Endometrium (tissue), 2 donors: ENCODE data around the gene PTPMT1.
"Not testable (repeated sequence)": the region's sequence is repeated elsewhere in the genome, so short reads cannot be mapped to it uniquely, and the experiment has no call there.

ENCODE experiments used
- FAIRE-seq: peaks from 2 replicates; lab custom pipeline; 2012; peaks lifted over from hg19 to GRCh38; lab: Jason Lieb, UNC
- donor health status: control.
- donor health status: control.

Gene PTPMT1

DNA sequence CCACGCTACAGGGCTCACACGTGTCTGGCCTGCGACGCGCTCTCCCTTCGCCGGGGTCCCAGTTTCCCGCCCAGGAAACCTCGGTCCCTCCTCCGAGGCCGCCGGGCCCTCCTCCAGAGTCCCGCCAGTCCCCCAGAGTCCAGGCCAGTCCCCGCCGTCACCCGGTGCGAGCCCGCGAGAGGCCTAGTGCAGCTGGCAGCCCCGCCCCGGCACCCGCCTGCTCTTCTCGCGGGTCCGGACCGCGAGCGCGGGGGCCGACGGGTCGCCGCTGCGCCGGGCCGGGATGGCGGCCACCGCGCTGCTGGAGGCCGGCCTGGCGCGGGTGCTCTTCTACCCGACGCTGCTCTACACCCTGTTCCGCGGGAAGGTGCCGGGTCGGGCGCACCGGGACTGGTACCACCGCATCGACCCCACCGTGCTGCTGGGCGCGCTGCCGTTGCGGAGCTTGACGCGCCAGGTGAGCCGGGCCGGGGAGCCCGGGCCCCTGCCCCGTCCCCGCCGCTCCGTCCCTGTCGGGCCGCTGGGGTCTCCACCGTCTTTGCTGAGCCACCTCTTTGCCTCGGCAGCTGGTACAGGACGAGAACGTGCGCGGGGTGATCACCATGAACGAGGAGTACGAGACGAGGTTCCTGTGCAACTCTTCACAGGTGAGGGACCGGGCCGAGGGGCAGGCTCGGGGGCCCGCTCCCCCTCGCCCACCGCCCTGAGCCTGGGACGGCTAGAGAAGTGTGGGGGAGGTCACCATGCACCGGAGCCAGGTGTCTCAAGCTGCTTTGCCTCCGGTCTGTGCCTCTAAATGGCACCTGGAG is at the start of gene PTPMT1:
Gene PTPMT1 (plus strand): TSS at position 260 of the 809 bp plus-strand sequence. CDS start 24 bp downstream, at position 284.
- FAIRE-seq, result no peak

GRCh38 chr11:47516155-47516554 is 49.2 kb upstream of the PTPMT1 start:
- no peak for FAIRE-seq

DNA sequence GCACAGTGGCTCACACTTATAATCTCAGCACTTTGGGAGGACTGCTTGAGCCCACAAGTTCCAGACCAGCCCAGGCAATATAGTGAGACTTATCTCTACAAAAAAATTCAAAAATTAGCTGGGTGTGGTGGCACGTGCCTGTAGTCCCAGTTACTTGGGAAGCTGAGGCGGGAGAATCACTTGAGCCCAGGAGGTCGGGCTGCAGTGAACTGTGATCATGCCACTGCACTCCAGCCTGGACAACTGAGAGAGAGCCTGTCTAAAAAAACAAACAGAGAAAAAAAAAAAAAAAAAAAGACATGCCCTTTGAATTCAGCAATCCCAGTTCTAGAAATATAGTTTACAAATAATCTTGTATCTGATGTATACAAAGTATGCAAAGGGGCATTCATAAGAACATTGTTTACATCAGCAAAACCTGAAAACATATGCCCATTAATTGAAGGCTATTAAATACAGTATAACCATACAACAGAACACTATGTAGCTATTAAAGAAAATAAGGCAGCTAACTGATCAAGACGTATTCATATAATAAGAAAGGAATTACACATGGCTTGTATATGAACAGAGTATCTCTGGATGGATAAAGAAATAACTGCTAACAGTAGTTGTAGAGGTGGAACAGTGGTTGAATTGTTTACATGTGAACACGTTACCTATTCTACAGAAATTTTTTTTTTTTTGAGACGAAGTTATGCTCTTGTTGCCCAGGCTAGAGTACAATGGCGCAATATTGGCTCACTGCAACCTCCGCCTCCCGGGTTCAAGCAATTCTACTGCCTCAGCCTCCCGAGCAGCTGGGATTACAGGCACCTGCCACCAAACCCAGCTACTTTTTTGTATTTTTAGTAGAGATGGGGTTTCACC is 48.2 kb upstream of the PTPMT1 start:
- no peak for FAIRE-seq

GRCh38 chr11:47518212-47518964 is 47.0 kb upstream of the PTPMT1 start:
- no peak for FAIRE-seq

- FAIRE-seq, result no peak
These were observed 41.7 kb upstream of the PTPMT1 start for GRCh38 chr11:47523490-47524225.

DNA sequence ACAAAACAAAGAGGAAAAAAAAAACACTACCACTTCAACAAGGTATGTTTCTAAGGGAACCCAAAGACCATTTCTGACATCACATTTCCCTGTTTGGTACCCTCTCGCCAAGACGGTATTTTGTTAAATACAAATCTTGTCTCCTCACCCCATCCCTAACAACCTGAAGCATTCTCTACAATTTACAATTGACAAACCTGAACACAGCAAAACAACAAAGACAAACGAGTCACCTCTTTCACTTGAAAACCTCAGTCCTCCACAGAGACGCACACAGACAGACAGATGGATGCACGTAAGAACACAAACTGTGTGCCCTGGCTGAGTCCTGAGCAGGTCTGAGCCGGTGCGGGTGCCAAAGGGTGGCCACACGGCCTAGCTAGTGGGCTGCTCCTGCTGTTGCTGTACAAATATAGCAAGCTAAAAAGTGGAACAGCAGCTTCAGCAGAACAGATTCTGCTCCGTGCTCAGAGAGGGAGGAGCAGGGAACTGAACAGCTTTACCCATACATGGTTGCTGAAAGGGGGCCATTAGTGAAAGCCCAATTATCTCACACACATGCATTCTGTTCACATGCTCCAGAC is 41.0 kb upstream of the PTPMT1 start:
- FAIRE-seq, result no peak

DNA sequence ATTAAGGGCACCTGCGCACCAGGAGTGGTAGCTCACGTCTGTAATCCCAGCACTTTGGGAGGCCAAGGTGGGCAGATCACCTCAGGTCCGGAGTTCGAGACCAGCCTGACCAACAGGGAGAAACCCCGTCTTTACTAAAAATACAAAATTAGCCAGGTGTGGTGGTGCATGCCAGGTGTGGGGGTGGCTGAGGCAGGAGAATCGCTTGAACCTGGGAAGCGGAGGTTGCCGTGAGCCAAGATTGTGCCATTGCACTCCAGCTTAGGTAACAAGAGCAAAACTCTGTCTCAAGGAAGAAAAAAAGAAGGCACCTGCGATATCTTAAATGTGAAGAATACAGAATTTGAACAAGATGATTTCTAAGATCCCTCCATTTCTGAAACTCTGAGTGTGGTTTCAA is 39.4 kb upstream of the PTPMT1 start:
- not testable (repeated sequence) for FAIRE-seq

GRCh38 chr11:47527186-47527585 is 38.2 kb upstream of the PTPMT1 start:
- no peak for FAIRE-seq

DNA sequence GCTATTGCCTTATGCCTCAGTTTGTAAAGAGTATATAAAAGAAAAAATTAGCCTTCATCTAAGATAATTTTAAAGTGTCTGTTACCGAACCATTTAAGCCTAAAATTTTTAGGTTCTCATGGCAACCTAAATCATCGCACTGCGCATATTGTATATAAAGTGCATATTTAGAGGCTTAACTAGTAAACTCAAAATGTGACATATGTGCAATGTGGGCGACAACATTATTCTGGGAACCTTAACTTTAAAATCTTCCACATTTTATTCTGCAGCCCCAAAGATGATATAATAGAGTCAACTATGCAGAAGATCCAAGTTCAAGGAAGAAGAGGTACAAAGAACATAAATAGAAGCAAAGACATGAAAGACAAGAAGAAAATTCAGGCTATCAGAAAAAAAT is 35.4 kb upstream of the PTPMT1 start:
- FAIRE-seq, result no peak

- not testable (repeated sequence) for FAIRE-seq
These were observed 34.7 kb upstream of the PTPMT1 start for GRCh38 chr11:47530721-47531120.

GRCh38 chr11:47531666-47532065 is 33.7 kb upstream of the PTPMT1 start:
- no peak for FAIRE-seq

DNA sequence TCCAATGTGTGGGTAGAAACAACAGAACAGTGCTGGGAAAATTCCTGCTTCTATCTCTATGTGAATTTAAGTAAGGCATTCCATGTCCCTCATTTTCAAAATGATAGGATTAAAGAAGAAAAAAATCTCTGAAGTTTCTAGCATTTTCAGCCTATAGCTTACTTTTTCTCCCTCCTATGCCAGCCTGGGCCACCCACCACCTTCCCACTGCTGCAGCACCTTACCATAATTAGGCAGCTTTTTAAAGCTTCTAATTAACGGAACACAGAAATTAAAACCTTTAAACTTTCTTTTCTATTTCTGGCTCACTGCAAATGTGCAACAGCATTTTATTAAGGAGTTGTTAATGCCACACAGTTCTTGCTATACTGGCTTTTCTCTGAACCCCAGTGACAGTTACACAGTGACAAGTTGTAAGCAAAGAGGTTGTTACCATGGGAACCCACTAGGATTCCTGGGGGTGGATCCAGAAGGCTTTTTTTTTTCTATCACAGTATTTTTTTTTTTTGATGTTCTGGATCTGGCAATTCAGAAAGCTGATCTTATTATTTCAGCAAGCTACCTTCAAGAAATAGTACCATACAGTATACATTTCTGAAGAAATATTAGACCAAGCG is 32.7 kb upstream of the PTPMT1 start:
- FAIRE-seq, result no peak

GRCh38 chr11:47533690-47534151 is 31.7 kb upstream of the PTPMT1 start:
- no peak for FAIRE-seq

DNA sequence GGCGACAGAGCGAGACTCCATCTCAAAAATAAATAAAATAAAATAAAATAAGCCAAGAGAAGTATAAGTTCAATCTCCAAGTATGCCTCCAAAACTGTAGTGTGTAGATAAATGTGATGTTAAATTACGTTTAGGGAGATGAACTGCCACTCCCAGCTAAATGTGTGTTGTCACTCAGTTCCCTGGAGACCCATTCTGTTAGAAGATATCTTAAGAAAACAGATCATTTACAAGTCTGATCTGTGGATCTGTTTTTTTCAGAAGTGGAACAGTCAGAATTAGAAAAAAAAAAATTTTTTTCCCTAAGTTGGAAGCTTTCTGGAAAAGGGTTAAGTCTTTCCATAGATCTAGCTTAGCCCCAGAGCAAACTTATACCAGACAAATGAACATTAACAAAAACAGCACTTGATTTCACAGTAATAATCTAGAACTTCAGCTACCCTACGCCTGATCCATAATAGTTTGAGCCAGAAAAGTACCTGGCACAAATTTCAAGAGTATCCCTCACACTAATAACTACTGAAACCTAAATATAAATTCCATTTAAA is 30.6 kb upstream of the PTPMT1 start:
- FAIRE-seq, result no peak

DNA sequence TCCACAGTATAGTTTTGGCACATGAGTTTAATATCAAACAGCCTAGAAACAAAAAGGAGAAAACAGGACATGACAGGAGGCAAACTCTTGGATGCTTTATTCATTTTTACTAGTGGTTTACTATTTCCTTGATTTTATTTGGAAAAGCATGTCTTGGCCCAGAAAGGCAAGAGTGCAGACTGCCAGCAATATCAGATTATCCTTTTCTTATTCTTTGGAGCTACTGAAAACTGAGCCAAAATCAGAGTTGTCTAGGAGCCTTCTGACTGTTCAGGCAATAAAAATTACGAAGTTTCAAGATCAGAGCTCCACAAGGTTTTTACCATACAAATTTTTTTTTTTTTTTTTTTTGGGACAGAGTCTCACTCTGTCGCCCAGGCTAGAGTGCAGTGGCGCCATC is 28.5 kb upstream of the PTPMT1 start:
- no peak for FAIRE-seq

DNA sequence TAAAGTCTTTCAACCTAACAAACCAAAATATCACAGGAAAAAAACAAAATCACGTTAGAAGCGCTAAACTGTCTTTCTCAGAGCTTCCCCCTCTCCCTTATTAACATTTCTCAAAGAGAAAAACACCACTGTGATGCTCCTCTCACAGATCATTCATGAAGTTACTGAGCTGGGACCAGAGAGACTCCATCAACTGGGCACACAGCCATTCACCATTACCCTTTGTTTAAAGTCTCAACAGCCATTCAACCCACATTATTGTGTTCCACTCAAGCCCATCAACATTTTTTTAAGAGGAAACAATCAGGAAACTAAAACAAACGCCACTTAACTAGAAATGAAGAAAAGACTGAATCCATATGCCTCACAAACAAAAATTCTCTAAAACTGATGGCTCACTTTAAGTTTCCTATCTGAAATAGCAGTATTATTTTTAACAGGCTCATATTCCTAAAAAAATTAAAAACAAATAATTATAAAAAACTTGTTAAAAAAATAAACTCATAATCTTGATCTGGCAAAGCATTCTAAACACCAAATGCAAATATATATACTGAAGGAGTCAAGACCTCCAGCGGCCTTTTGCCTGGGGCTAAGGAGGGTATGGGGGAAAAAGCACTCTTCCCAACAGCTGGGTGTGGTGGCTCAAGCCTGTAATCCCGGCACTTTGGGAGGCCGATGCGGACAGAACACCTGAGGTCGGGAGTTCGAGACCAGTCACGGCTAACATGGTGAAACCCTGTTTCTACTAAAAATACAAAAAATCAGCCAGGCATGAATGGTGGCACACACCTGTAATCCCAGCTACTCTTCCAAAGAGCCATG is 26.4 kb upstream of the PTPMT1 start:
- peak; percentile 45 for FAIRE-seq

DNA sequence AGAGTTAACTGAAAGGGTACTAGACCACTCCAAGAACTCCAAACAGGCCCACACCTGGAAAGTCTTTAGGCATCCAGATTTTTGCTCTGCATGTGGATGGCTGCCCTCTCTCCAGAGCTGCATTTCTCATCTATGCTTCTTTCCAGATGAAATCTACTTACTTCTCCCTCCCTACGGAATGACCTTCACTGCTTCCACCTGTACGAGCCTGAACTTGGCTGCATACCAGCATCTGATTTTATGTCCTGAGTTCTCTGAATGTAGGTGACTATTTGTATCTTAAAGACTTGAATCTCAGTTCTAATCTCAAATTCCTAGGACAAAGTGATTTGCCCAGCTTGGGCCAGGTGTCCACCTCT is 25.7 kb upstream of the PTPMT1 start:
- FAIRE-seq, result no peak

GRCh38 chr11:47541070-47541469 is 24.3 kb upstream of the PTPMT1 start:
- FAIRE-seq, result no peak

- FAIRE-seq, result no peak
These were observed 20.1 kb upstream of the PTPMT1 start for GRCh38 chr11:47545298-47545697.

GRCh38 chr11:47546274-47546673 is 19.1 kb upstream of the PTPMT1 start:
- FAIRE-seq, result not testable (repeated sequence)
